ENCODE results near the gene TRIP11. TPM values are rescaled to one million over a fixed set of nuclear protein-coding genes. Genes with fewer than 3 reads are reported as not detected.

The TRIP11 gene
- total and polyA plus RNA-seq, 2 experiments from 2014 or later, result 24.9 to 52.2 TPM

GRCh38 chr14:91934554-91935285 lies 105.1 kb downstream of the TRIP11 start (continued):
- TF ChIP-seq, protein P1, sequence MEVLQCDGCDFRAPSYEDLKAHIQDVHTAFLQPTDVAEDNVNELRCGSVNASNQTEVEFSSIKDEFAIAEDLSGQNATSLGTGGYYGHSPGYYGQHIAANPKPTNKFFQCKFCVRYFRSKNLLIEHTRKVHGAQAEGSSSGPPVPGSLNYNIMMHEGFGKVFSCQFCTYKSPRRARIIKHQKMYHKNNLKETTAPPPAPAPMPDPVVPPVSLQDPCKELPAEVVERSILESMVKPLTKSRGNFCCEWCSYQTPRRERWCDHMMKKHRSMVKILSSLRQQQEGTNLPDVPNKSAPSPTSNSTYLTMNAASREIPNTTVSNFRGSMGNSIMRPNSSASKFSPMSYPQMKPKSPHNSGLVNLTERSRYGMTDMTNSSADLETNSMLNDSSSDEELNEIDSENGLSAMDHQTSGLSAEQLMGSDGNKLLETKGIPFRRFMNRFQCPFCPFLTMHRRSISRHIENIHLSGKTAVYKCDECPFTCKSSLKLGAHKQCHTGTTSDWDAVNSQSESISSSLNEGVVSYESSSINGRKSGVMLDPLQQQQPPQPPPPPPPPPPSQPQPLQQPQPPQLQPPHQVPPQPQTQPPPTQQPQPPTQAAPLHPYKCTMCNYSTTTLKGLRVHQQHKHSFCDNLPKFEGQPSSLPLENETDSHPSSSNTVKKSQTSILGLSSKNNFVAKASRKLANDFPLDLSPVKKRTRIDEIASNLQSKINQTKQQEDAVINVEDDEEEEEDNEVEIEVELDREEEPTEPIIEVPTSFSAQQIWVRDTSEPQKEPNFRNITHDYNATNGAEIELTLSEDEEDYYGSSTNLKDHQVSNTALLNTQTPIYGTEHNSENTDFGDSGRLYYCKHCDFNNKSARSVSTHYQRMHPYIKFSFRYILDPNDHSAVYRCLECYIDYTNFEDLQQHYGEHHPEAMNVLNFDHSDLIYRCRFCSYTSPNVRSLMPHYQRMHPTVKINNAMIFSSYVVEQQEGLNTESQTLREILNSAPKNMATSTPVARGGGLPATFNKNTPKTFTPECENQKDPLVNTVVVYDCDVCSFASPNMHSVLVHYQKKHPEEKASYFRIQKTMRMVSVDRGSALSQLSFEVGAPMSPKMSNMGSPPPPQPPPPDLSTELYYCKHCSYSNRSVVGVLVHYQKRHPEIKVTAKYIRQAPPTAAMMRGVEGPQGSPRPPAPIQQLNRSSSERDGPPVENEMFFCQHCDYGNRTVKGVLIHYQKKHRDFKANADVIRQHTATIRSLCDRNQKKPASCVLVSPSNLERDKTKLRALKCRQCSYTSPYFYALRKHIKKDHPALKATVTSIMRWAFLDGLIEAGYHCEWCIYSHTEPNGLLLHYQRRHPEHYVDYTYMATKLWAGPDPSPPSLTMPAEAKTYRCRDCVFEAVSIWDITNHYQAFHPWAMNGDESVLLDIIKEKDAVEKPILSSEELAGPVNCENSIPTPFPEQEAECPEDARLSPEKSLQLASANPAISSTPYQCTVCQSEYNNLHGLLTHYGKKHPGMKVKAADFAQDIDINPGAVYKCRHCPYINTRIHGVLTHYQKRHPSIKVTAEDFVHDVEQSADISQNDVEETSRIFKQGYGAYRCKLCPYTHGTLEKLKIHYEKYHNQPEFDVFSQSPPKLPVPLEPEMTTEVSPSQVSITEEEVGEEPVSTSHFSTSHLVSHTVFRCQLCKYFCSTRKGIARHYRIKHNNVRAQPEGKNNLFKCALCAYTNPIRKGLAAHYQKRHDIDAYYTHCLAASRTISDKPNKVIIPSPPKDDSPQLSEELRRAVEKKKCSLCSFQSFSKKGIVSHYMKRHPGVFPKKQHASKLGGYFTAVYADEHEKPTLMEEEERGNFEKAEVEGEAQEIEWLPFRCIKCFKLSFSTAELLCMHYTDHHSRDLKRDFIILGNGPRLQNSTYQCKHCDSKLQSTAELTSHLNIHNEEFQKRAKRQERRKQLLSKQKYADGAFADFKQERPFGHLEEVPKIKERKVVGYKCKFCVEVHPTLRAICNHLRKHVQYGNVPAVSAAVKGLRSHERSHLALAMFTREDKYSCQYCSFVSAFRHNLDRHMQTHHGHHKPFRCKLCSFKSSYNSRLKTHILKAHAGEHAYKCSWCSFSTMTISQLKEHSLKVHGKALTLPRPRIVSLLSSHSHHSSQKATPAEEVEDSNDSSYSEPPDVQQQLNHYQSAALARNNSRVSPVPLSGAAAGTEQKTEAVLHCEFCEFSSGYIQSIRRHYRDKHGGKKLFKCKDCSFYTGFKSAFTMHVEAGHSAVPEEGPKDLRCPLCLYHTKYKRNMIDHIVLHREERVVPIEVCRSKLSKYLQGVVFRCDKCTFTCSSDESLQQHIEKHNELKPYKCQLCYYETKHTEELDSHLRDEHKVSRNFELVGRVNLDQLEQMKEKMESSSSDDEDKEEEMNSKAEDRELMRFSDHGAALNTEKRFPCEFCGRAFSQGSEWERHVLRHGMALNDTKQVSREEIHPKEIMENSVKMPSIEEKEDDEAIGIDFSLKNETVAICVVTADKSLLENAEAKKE (CRISPR knock-in tag; IDR thresholded peaks at IDR 0.05), result no peak
- TF ChIP-seq JUNB (IDR thresholded peaks at IDR 0.05; ENCODE audit: unreplicated experiment) (no peak), CREB1 (CRISPR knock-in tag; IDR thresholded peaks at IDR 0.05; ENCODE audit: low read depth) (no peak), NANOG (IDR thresholded peaks at IDR 0.05; ENCODE audit: borderline replicate concordance) (no peak), ZNF114 (CRISPR knock-in tag; IDR thresholded peaks at IDR 0.05) (no peak), ETS1 (IDR thresholded peaks at IDR 0.05) (no peak), ZNF331 (CRISPR knock-in tag; IDR thresholded peaks at IDR 0.05; ENCODE audit: low read depth) (no peak)
- TF ChIP-seq, protein P2, sequence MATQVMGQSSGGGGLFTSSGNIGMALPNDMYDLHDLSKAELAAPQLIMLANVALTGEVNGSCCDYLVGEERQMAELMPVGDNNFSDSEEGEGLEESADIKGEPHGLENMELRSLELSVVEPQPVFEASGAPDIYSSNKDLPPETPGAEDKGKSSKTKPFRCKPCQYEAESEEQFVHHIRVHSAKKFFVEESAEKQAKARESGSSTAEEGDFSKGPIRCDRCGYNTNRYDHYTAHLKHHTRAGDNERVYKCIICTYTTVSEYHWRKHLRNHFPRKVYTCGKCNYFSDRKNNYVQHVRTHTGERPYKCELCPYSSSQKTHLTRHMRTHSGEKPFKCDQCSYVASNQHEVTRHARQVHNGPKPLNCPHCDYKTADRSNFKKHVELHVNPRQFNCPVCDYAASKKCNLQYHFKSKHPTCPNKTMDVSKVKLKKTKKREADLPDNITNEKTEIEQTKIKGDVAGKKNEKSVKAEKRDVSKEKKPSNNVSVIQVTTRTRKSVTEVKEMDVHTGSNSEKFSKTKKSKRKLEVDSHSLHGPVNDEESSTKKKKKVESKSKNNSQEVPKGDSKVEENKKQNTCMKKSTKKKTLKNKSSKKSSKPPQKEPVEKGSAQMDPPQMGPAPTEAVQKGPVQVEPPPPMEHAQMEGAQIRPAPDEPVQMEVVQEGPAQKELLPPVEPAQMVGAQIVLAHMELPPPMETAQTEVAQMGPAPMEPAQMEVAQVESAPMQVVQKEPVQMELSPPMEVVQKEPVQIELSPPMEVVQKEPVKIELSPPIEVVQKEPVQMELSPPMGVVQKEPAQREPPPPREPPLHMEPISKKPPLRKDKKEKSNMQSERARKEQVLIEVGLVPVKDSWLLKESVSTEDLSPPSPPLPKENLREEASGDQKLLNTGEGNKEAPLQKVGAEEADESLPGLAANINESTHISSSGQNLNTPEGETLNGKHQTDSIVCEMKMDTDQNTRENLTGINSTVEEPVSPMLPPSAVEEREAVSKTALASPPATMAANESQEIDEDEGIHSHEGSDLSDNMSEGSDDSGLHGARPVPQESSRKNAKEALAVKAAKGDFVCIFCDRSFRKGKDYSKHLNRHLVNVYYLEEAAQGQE (IDR thresholded peaks at IDR 0.05; ENCODE audit: unreplicated experiment), result no peak

Measured in GM23338 (cell line).